HCT116 (cell line): ENCODE data around the gene ESRRB. TPM values are rescaled to one million over a fixed set of nuclear protein-coding genes. Genes with fewer than 3 reads are reported as not detected.

Experiments
- ATAC-seq: fragments of 200-7000 bp; cut with Tn5 transposase; 2 replicates; pipeline ENCODE4 v1.9.1; 2020; ENCODE audit warnings: mild to moderate bottlenecking, moderate library complexity
- BruUV-seq: library from RNA; stranded (reverse); fragments of 400-500 nt; replicated peaks from 2 replicates; lab custom pipeline; 2021; lab: Mats Ljungman, UMichigan
- CTCF ChIA-PET: fragments of 300-600 bp; sonication (Branson Sonifier 250); formaldehyde crosslinking; loops from one replicate; lab custom pipeline; 2021; ENCODE audit warnings: antibody characterized with exemption; lab: Charles Lee
- POLR2A ChIA-PET: fragments of 300-600, 350-600 bp; sonication (Branson Sonifier 250); formaldehyde crosslinking; loops from one replicate; lab custom pipeline; 2021; ENCODE audit warnings: antibody characterized with exemption; lab: Charles Lee
- RAD21 ChIA-PET, 2 experiments: fragments of 300-600 bp; sonication (Branson Sonifier 250); formaldehyde crosslinking; loops; one replicate each; lab custom pipeline; 2023; ENCODE audit warnings: low total read pairs in 2 of 2; ENCODE audit not compliant: uncharacterized antibody in 2 of 2, unreplicated experiment in 2 of 2, low non-redundant PET in 1 of 2; lab: Charles Lee
- DNase-seq: peaks from one replicate; pipeline ENCODE4 v3.0.0-alpha.2; 2010; ENCODE audit warnings: low read depth, low spot score
- H2AFZ ChIP-seq: fragments of 200-600 bp; shearing (Covaris generic), sonication (generic); 2 replicates; pipeline ENCODE4 v1.6.1; 2017; ENCODE audit warnings: low read depth, mixed run types, mixed read lengths, antibody characterized with exemption, low read length; ENCODE audit not compliant: poor library complexity, severe bottlenecking
- H3K27ac ChIP-seq: 2 replicates; pipeline ENCODE4 v1.5.1; 2012; ENCODE audit warnings: low read depth, low read length
- H3K27me3 ChIP-seq: fragments of 200-600 bp; sonication (generic); 2 replicates; pipeline ENCODE4 v1.6.1; 2016; ENCODE audit warnings: mixed run types, low read length, mixed read lengths; ENCODE audit not compliant: insufficient read depth
- H3K36me3 ChIP-seq, 2 experiments: fragments of 200-500 bp in 1 of 2; fragments of 200-600 bp in 1 of 2; sonication (Bioruptor generic) in 1 of 2; sonication (generic) in 1 of 2; 2 replicates each; pipeline versions ENCODE4 v1.5.1 to v1.6.1; 2014 to 2016; ENCODE audit warnings: low read length in 2 of 2, inconsistent platforms in 1 of 2, mixed read lengths in 1 of 2, mixed run types in 1 of 2; ENCODE audit not compliant: insufficient read depth in 2 of 2, control insufficient read depth in 1 of 2
- H3K4me1 ChIP-seq, 2 experiments: fragments of 200-600 bp in 1 of 2; sonication (generic) in 1 of 2; 2 replicates each; pipeline versions ENCODE4 v1.5.1 to v1.6.1; 2012 to 2017; ENCODE audit warnings: low read length in 2 of 2, inconsistent platforms in 1 of 2, mild to moderate bottlenecking in 1 of 2, mixed read lengths in 1 of 2, mixed run types in 1 of 2, moderate library complexity in 1 of 2; ENCODE audit not compliant: insufficient read depth in 2 of 2, control insufficient read depth in 1 of 2
- H3K4me2 ChIP-seq: fragments of 200-600 bp; sonication (generic); 2 replicates; pipeline ENCODE4 v1.6.1; 2017; ENCODE audit warnings: mixed run types, low read length, mixed read lengths
- H3K4me3 ChIP-seq, 2 experiments: fragments of 200-600 bp in 1 of 2; sonication (generic) in 1 of 2; replicated peaks in 1 of 2; 2 replicates each; pipeline ENCODE4 v1.5.1; 2011 to 2016; ENCODE audit warnings: low read length in 2 of 2, control low read depth in 1 of 2, low read depth in 1 of 2, mild to moderate bottlenecking in 1 of 2, mixed read lengths in 1 of 2, mixed run types in 1 of 2
- H3K79me2 ChIP-seq: fragments of 200-600 bp; sonication (generic); 2 replicates; pipeline ENCODE4 v1.6.1; 2017; ENCODE audit warnings: mild to moderate bottlenecking, mixed run types, low read length, moderate library complexity, mixed read lengths; ENCODE audit not compliant: insufficient read depth
- H3K9ac ChIP-seq: fragments of 200-600 bp; sonication (generic); 2 replicates; pipeline ENCODE4 v1.6.1; 2016; ENCODE audit warnings: low read length, mixed read lengths
- H3K9me2 ChIP-seq: fragments of 200-600 bp; sonication (generic), shearing (Covaris generic); 2 replicates; pipeline ENCODE4 v1.6.1; 2017; ENCODE audit warnings: mixed run types, mild to moderate bottlenecking, moderate library complexity; ENCODE audit not compliant: insufficient read depth
- H3K9me3 ChIP-seq, 2 experiments: fragments of 200-500 bp in 1 of 2; fragments of 200-600 bp in 1 of 2; sonication (Bioruptor generic) in 1 of 2; sonication (generic) in 1 of 2; 2 replicates each; pipeline ENCODE4 v1.6.1; 2014 to 2017; ENCODE audit warnings: low read length in 2 of 2, mixed read lengths in 2 of 2, inconsistent platforms in 1 of 2, low read depth in 1 of 2, mild to moderate bottlenecking in 1 of 2, mixed run types in 1 of 2, moderate library complexity in 1 of 2; ENCODE audit not compliant: control insufficient read depth in 1 of 2, insufficient read depth in 1 of 2
- H4K20me1 ChIP-seq: fragments of 200-600 bp; sonication (generic), shearing (Covaris generic); 2 replicates; pipeline ENCODE4 v1.6.1; 2017; ENCODE audit warnings: mixed run types, mild to moderate bottlenecking, moderate library complexity; ENCODE audit not compliant: insufficient read depth
- ATF3 ChIP-seq: IDR thresholded peaks from 2 replicates; pipeline ENCODE4 v1.6.1; 2012
- CBX3 ChIP-seq: IDR thresholded peaks from 2 replicates; pipeline ENCODE4 v1.6.1; 2012; ENCODE audit warnings: low read depth
- CEBPB ChIP-seq: IDR thresholded peaks from 2 replicates; pipeline ENCODE4 v1.6.1; 2012; ENCODE audit warnings: low read depth
- CTCF ChIP-seq, 3 experiments: fragments of 200-600 bp in 1 of 3; sonication (generic) in 1 of 3; IDR thresholded peaks in 2 of 3; conservative IDR thresholded peaks in 1 of 3; 2 replicates each; pipeline ENCODE4 v1.5.1; 2012 to 2017; ENCODE audit warnings: low read depth in 2 of 3, low read length in 2 of 3, antibody characterized with exemption in 1 of 3, borderline replicate concordance in 1 of 3, control low read depth in 1 of 3, mild to moderate bottlenecking in 1 of 3, mixed read lengths in 1 of 3, mixed run types in 1 of 3, moderate library complexity in 1 of 3; ENCODE audit not compliant: insufficient read depth in 1 of 3
- EGR1 ChIP-seq: IDR thresholded peaks from 2 replicates; pipeline ENCODE4 v1.6.1; 2012; ENCODE audit warnings: low read depth
- ELF1 ChIP-seq: IDR thresholded peaks from 2 replicates; pipeline ENCODE4 v1.6.1; 2012; ENCODE audit warnings: low read depth, borderline replicate concordance
- EZH2 ChIP-seq: fragments of 200-600 bp; sonication (generic); IDR thresholded peaks from 2 replicates; pipeline ENCODE4 v1.6.1; 2017; ENCODE audit warnings: antibody characterized with exemption, mixed run types
- POLR2A ChIP-seq: IDR thresholded peaks from 2 replicates; pipeline ENCODE4 v1.7.0; 2011; ENCODE audit warnings: borderline replicate concordance; ENCODE audit not compliant: insufficient read depth, insufficient read length; ENCODE audit errors: extremely low read depth
- RAD21 ChIP-seq: IDR thresholded peaks from 2 replicates; pipeline ENCODE4 v1.6.1; 2012; ENCODE audit warnings: low read depth, mild to moderate bottlenecking
- REST ChIP-seq: IDR thresholded peaks from 2 replicates; pipeline ENCODE4 v1.6.1; 2012; ENCODE audit warnings: low read depth
- SRF ChIP-seq: IDR thresholded peaks from 2 replicates; pipeline ENCODE4 v1.6.1; 2012; ENCODE audit warnings: low read depth
- TCF7L2 ChIP-seq: IDR thresholded peaks from 2 replicates; pipeline ENCODE4 v1.7.0; 2011; ENCODE audit warnings: borderline replicate concordance, inconsistent platforms; ENCODE audit not compliant: insufficient read depth, insufficient read length; ENCODE audit errors: extremely low read depth
- intact Hi-C: fragments of 100-400 bp; cut with micrococcal nuclease; formaldehyde crosslinking; loops from 2 replicates; pipeline ENCODE4 v1.10.0; 2022
- total RNA-seq: library from RNA; stranded (reverse); gene quantifications from one replicate; pipeline ENCODE4 v1.2.1, GENCODE V29; 2021; ENCODE audit not compliant: unreplicated experiment

Gene ESRRB
- total RNA-seq, 1 experiment from 2014 or later: 1.9 TPM

GRCh38 chr14:76349993-76350392 lies 25.9 kb upstream of the ESRRB start:
- no peak for DNase-seq
- RAD21 ChIA-PET: no interaction called here
- intact Hi-C loops: no loop called here
- Histone ChIP-seq H4K20me1 (no peaks in the 10 kb centered on the region), H3K79me2 (no peaks in the 10 kb centered on the region), H3K27me3 (no peaks in the 10 kb centered on the region), H3K9me3 (no peaks in the 10 kb centered on the region), H3K36me3 (no peaks in the 10 kb centered on the region), H3K4me2 (no peak overlapping the region)
- no TSS peak for BruUV-seq
- no peak for ATAC-seq
- TF ChIP-seq EZH2: no peak
- TF ChIP-seq, all 23 proteins: peak for 0
- CTCF ChIA-PET: no interaction called here
- H3K9me2 ChIP-seq: no peaks in the 10 kb centered on the region
- H3K4me3 ChIP-seq: no peak overlapping the region
- POLR2A ChIA-PET: no interaction called here
- no peak overlapping the region for H3K9ac ChIP-seq
- H2AFZ ChIP-seq: no peak overlapping the region
- H3K27ac ChIP-seq: no peak overlapping the region
- peaks cover 11 to 48% of the 10 kb centered on the region in 2 experiments for H3K4me1 ChIP-seq

GRCh38 chr14:76350671-76351070 lies 25.3 kb upstream of the ESRRB start:
- Histone ChIP-seq H3K9ac (no peak overlapping the region), H3K27ac (no peak overlapping the region), H3K27me3 (peaks cover 5% of the 10 kb centered on the region; the same call in 1 of the 2 replicates), H3K4me1 (peaks cover 11 to 48% of the 10 kb centered on the region in 2 experiments), H3K79me2 (no peaks in the 10 kb centered on the region), H3K4me2 (no peak overlapping the region), H2AFZ (no peak overlapping the region), H4K20me1 (no peaks in the 10 kb centered on the region), H3K9me2 (no peaks in the 10 kb centered on the region), H3K4me3 (no peak overlapping the region), H3K36me3 (no peaks in the 10 kb centered on the region), H3K9me3 (no peaks in the 10 kb centered on the region)
- ChIA-PET POLR2A (no interaction called here), CTCF (no interaction called here), RAD21 (no interaction called here)
- no TSS peak for BruUV-seq
- ATAC-seq (no peak), DNase-seq (no peak)
- intact Hi-C loops: no loop called here
- TF ChIP-seq RAD21 (no peak), SRF (no peak), CEBPB (no peak), ATF3 (no peak), REST (no peak), TCF7L2 (no peak), ELF1 (no peak), CBX3 (no peak), POLR2A (no peak), EGR1 (no peak), CTCF (IDR thresholded peaks at IDR 0.05 in 2 of 3, conservative IDR thresholded peaks at IDR 0.05 in 1 of 3; ENCODE audit: borderline replicate concordance in 1 of 3, insufficient read depth in 1 of 3, low read depth in 2 of 3, low read length in 2 of 3) (no peak)
